GM19351 (cell line): ENCODE data around the gene LPP.

Experiments used
- ATAC-seq: cut with Tn5 transposase; IDR thresholded peaks from one replicate; pipeline ENCODE4 v1.9.1; 2021; ENCODE audit warnings: mild to moderate bottlenecking, moderate library complexity; ENCODE audit not compliant: unreplicated experiment

The LPP gene

DNA sequence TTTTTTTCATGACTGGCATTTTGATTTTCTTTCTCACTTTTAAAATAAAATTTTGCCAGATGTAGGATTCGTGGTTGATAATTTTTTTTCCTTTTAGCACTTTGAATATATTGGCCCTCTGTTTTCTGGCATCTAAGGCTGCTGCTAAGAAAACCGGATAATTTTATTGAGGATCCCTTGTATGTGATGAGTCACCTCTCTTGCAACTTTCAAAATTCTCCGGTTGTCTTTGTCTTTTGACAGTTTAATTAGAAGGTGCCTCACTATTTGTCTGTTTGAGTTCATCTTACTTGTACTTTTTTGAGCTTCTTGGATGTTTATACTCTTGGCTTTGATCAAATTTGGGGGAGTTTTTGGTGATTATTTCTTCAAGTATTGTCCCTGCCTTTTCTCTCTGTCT lies 349.7 kb downstream of the LPP start:
- ATAC-seq: no peak

DNA sequence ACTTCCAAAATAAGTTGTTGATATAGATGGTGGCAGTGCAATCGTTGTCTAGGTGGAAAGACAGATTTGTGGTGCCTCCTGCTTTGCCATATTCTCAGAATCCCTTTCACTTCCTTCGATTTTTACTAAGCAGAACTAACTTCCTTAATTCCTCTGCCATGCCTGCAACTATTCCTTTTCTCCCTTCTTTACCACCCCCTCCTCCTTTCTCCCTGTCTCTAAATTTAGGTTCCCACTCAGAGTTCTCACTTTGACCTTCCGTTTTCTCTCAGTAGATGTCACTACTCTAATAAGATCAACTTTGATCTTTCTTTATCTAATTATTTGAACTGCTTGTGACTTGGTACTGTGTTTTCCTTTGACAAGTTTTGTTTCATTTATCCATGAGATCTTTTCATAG lies 351.2 kb downstream of the LPP start:
- no peak for ATAC-seq

DNA sequence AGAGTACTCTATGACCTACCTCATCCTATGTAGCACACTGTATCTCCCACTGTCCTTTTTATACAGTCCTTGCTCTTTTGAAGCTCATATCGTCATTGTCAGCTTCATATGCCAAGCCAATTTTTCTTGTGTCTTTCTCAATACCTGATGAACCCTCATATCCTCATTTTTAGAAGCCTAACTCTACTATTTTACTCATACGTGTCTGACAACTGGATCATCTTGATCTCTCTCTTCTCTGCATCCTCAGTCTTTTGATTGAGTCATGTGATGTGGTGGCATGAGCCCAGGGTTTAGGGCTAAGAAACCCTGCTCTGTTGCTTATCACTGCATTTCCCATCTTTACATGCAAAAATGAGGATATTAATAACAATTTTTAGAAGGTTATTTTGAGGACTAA lies 352.0 kb downstream of the LPP start:
- ATAC-seq: no peak

DNA sequence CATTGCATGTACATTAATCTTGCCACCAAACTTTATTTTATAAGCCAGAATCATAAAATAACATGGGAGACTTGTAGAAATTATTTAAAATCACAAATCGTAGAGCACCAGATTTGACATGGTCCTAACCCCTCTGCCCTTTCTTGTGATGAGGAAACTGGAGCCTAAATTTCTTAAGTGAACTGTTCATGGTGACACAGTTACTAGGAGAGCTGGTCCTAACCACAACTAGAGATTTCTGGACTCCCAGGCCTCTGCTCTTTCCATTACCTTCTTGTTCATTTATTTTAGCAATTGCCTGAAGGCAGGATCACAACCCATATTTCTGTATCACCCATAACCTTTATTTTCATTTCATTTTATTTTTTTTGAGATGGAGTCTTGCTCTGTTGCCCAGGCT lies 352.5 kb downstream of the LPP start:
- no peak for ATAC-seq

DNA sequence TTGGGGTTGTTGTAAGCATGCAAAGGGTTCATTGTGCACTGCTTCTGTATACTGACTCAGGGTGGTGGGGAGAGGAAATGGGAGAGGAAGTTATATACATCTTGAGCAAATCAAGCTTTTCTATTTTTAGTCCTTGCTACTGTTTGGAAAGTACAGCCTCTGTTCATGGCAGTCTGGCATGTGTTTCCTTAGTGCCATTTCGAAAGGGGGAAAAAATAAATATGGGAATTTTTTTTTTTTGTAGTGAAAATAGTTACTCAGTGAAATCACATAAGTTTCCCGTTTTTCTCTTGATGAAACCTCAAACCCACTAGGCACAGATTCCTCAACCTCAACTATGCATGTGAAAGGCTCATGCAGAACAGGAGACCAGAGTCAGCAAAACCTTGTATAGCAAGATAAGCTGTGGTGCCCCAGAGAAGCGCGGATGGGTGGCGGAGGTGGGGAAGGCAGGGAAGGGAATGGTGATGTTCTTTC lies 353.3 kb downstream of the LPP start:
- ATAC-seq: no peak

DNA sequence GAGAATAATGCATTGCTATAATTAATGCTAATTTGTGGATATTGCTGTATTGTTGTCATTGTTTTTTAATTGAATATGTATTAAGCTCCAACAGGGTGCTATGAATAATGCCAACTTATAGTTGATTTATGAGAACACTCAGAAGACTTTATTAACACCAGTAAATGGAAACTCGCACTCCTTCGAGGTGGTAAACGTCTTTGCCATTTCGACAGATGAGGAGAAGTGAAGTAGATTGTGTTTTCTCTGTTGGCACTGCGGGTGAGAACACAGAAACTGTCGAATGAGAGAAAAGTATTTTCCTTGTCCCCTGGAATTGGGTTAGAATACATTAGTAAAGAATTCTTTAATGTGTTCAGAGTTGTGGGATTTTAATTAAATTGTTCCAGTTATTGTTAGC lies 354.5 kb downstream of the LPP start:
- no peak for ATAC-seq

DNA sequence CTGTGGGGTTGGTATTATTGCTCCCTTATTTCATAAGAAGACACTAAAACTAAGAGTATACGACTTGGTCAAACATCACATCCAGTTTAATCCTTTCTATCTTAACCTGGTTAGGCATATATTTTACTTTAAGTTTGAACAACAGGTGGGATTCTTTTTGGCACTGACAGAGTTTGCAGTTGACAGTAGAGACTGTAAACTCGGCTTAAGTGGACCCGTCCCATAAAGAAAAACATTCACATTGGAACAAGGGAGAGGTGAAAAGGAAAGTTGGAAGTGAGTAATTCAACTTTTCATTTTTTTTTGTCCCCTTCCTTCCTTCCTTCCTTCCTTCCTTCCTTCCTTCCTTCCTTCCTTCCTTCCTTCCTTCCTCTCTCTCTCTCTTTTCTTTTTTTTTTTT lies 355.4 kb downstream of the LPP start:
- no peak for ATAC-seq

DNA sequence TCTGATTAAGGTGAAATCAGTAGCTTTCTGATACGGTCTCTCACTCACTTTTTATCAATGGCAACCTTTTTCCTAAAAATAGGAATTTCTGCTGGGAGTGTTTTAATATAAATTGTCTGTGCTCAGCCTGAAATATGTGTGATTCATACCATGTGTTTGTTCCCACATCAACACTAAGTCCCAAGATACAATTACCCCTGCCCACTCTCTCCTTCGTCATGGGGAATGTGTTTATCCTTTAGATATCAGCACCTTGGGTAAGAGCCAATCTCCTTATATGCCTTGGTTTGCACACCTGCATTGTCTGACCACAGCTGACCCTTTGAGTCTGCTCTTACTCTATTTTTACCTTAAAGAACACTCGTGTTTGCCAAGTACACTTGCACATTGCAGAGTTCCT lies 356.4 kb downstream of the LPP start:
- no peak for ATAC-seq

DNA sequence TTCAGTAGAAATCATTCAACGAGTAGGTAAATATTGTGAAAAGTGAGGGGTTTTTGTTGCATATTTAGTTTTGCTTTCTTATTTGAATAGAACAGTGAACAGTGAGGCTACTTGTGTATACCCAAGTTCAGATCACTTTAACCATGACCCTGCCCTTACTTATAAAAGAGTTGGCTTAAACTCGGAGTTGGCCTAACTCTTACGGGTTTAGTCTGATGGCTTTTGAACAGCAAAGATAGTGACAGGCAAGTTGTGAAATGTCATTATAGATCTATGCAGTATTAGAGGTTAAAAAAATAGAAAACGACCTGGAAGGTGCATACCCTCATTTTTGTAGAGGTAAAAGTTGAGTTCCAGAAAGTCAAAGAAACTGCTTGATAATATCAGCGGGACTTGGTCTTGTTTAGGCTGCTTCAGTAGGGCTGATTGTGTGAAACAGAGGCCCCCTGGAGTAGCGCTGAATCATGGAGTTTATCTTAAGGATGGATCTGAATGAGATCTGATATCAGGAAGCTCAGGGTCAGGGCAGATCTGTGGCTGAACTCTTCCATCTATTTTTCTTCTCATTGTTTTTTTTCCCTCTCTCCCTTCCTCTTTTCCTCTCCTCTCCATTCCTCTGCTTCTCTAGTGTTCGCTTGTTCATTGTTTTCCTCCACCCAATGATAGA lies 359.8 kb downstream of the LPP start:
- ATAC-seq: no peak

DNA sequence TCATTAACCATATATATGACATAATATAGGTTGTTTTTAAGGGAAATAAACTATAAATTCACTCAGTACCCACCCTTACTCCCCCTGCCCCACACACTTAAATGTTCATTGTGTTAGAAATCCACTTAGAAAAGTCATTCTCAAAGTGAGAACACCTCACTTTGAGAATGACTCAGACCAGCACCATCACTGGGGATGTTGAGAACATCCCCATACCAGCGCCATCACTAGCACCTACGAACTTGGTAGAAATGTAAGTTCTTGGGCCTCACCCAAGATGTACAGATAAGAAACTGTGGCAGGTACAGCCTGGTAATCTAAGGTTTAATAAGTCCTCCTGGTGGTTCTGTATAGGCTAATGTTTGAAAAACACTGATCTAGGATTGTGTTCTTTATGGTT lies 362.6 kb downstream of the LPP start:
- no peak for ATAC-seq

DNA sequence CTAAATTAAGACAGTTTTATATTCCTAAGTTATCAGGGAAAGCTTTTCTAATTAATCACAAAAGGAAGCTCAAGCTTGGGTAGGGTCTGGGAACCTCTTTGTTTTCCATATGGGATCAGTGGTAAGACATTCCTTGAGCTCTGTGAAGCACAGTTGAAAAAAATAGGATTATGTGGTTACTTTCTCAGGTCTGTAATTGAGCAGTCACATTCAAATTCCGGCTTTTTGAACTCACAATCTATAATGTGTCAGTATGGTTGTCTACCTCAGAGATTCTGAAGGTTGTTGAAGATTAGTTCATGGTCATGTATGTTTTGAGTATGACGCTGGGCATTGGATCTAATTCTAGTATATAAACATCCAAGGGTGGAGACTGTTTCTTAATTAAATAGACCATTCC lies 364.5 kb downstream of the LPP start:
- ATAC-seq: no peak

DNA sequence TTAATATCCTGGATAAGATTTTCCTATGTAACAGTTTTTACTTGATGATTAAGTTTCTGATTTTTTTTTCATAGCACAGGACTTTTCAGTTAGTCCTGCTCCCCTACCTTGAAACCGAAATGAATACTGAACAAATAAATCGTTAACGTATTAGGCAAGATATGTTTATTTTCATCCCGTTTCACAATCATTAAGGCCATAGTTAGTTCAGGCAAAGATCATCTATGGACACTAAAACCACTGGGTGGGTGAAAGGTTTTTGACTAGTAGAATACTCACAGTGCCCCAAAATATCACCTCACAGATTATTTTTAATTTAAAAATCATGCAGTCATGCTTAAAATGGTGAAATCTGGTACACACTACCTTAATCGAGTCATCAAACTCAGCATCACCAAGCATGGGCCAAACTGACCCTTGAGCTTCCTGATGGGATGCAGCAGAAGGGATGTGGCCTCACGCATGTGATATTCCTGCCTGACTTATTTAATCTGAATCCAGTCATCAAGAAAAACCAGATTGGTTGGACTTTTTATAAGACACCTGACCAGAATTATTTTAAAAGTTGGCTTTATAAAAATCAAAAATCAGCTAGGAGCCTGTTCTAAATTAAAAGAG lies 365.0 kb downstream of the LPP start:
- ATAC-seq: no peak

DNA sequence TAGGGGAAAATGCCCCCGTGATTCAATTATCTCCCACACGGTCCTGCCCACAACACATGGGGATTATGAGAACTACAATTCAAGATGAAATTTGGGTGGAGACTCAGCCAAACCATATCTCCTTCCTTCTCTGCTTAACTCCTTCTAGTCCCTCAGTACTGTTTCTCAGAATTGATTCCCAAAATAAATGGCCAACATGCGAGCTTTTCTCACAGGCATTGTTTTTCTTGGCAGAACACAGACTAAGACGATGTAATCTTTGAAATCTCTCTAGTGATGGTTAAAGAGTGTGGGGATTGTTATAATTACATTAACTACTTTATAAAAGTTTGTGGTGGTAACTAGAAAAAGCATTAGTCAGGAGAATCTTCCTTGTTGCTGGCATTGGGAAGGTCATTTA lies 366.5 kb downstream of the LPP start:
- ATAC-seq: no peak

DNA sequence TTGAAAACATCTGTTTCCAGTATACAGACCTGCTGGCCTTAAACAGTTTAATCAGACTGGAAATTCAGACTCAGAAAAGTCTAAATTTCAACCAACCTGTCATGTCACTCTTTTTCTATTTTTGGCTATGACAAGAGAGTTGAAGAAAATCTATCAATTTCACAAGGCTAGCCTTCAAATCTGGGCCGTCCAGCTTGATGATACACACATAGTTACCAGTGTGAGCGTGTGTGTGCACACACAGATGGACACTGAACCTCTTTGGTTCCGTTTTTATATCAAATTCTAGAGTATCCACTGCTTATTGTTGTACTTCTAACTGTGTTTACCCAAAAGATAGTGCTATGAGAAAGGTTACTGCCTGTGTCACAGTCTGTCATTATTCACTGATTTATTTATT lies 368.2 kb downstream of the LPP start:
- no peak for ATAC-seq

DNA sequence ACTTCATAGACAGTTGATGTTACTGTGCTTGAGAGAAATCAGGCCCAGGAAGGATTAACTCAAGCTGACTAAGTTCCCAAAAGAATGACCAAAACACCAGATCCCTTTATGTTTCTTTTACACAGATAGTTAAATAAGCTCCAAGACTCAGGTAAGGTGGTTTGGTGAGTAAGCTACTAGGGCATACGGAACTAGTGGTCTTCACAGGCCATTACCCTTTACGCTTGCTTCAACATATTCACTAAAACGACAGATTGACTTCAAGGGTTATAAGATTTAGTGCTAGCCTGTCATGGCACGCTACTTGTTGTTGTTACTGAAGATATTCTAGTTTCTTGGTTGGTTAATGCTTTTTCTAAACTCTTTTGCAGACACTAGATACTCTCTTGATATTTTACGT lies 369.3 kb downstream of the LPP start:
- no peak for ATAC-seq

DNA sequence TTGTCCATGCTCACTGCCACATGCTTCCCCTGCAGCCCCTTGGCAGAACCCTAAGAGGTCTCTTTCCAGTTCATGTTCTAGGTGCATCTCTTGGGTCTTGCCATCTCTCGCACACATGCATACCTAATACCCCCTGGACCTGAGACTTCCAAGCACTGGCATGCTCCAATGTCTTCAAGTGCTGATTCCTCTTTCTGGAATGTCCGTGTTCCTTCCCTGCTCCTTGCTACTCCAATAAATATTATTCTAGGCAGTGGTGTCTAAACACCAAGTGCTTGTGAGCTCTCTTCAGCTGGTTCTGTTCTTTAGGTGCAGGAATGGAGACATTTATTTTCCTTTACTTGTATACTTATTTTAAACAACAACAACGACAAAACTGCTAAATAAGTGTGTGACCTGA lies 370.1 kb downstream of the LPP start:
- ATAC-seq: no peak

DNA sequence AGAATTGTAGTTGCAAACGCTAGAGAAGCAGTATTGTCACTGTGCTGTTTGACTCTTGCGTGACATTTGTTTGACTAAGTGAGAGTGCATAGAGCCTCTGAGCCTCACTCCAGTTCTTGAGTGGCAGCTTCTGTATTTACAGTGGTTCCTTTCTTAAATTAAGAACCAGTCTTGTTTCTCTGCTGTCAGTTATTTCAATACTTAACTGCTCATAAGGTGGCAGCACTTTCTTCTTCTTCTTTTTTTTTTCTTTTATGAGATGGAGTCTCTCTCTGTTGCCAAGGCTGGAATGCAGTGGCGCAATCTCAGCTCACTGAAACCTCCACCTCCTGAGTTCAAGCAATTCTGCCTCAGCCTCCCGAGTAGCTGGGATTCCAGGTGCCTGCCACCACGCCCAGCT lies 372.1 kb downstream of the LPP start:
- no peak for ATAC-seq

DNA sequence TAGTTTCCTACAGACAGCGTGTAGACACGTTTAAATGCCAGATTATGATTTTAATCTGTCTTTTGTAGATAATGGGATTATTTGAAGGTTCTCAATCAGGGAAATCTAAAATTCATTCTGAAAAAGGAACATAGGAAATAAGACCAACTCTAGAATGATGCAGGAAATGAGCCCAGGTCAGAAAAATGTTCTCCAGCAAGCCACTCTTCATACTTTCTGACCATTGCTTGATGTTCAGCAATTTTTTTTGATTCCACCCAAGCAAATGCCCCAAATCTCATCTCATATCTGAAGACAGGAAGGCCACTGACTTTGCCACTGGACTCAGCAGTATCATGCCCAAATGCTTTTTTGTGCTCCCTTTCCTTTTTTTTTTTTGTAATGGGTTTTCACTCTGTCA lies 373.4 kb downstream of the LPP start:
- no peak for ATAC-seq

DNA sequence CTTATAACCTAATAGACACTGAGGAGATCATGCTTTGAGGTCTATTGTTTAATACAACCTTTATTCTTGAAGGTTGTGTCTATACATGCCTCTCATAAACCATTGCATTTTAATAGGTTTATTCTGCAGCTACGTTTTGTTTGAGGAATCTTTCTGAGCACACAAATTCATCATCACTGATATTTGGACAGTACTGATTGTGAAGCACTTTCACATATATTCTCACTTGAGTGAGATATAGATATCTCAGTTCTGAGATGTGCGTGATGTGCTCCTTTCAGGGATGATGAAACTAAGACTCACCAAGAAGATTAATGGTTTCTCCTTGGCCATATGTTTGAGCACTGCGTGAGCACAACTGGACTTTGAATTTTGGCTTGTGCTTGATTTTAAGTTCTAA lies 374.4 kb downstream of the LPP start:
- no peak for ATAC-seq

DNA sequence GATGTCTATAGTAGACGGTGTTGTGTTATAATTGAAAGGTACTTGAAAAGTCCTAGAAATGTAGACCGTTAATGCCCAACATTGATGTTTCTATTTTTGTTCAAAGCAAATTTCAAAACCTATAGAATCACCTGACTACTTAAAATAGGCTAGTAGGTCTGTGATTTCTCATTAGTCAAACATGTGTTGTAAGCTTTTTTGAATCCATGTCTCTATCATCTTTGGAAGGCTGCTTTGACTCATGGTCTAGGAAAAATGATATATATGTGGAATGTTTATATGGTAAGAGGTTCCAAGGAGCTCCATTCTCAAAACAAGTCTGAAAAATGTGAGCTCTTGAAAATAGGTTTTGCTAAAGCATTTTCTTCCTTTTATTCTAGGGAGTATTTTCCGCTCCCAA lies 375.3 kb downstream of the LPP start:
- no peak for ATAC-seq

DNA sequence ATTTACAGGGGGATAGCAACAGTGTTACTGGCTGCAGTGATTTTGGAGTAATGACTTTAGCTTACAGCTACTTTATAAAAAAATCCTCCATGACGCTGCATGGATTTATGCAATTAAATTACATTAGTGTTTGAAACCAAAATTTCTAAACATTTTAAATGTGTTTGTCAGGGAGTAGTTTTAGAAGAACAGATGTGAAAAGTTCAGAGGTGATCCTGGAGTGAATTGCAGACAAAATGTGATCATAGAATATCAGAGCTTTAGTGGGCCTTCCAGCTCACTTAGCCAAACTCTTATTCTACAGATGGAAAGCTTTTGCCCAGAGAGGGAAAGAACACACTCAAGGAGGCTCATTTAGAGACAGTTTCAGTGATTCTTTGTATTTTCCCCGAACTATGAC lies 376.3 kb downstream of the LPP start:
- ATAC-seq: no peak

DNA sequence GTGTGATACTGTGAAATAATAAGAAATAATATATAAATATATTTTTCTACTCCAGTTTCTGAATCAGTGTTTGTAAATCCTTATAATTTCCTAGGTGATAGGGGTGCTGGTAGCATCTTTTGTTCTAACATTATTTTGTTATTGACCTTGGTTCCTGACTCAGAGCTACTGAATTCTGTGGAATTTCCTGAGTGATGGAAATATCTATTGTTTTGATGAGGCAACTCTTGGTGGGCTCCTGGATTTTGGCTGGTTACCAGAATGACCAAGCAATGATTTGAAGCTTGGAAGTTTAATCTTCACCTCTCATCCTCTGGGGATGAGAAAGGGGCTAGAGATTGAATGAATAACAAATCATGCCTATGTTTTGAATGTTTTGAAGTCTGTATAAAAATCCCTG lies 377.3 kb downstream of the LPP start:
- ATAC-seq: no peak

DNA sequence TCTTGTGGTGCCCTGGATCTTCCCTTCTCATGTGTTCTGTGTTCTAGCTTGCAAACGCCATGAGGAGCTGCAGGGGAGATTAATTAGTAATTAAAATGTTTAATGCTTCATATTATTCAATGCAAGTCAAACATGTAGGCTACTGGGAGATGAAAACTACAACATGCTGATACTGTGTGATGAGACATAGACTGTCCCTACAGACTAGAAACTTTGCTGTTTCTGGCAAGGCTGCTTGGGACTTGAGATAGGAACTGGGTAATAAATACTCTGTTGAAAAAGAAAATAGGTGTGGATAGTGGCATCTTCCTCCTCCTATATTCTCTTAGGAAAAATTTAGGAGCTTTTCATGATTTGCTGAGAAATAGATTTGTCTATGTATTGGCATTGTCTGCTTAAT lies 379.2 kb downstream of the LPP start:
- ATAC-seq: no peak
